A673 (cell line): ENCODE measurements around the gene HEXA. TPM values are rescaled to one million over a fixed set of nuclear protein-coding genes. Genes with fewer than 3 reads are reported as not detected.

Source experiments
- BruUV-seq: library from RNA; stranded (reverse); fragments of 400-500 nt; replicated peaks from 2 replicates; lab custom pipeline; 2021; lab: Mats Ljungman, UMichigan
- CTCF ChIA-PET: fragments of 300-600 bp; sonication (Branson Sonifier 250); formaldehyde crosslinking; loops from one replicate; lab custom pipeline; 2022; ENCODE audit warnings: antibody characterized with exemption; lab: Charles Lee
- POLR2A ChIA-PET: fragments of 300-600 bp; sonication (Branson Sonifier 250); formaldehyde crosslinking; loops from one replicate; lab custom pipeline; 2022; ENCODE audit warnings: antibody characterized with exemption; ENCODE audit not compliant: low non-redundant PET; lab: Charles Lee
- DNase-seq: peaks from one replicate; pipeline ENCODE4 v3.0.0-alpha.2; 2015; ENCODE audit warnings: low spot score
- H3K27ac ChIP-seq: fragments of 200-600 bp; sonication (generic); 2 replicates; pipeline ENCODE4 v1.5.1; 2016; ENCODE audit warnings: mixed run types, low read depth, mild to moderate bottlenecking, mixed read lengths, antibody characterized with exemption, low read length; ENCODE audit not compliant: poor library complexity, severe bottlenecking
- H3K27me3 ChIP-seq: fragments of 200-600 bp; sonication (generic); replicated peaks from 2 replicates; pipeline ENCODE4 v1.6.1; 2017; ENCODE audit warnings: mixed run types, low read depth, mild to moderate bottlenecking, mixed read lengths, antibody characterized with exemption, low read length; ENCODE audit not compliant: insufficient read depth, poor library complexity
- H3K36me3 ChIP-seq: fragments of 200-600 bp; sonication (generic); 2 replicates; pipeline ENCODE4 v1.6.1; 2016; ENCODE audit warnings: mixed run types, mild to moderate bottlenecking, mixed read lengths, antibody characterized with exemption, low read length; ENCODE audit not compliant: insufficient read depth, poor library complexity, severe bottlenecking
- H3K4me1 ChIP-seq: fragments of 200-600 bp; sonication (generic); 2 replicates; pipeline ENCODE4 v1.6.1; 2017; ENCODE audit warnings: mixed run types, mild to moderate bottlenecking, mixed read lengths, antibody characterized with exemption, low read length; ENCODE audit not compliant: insufficient read depth, poor library complexity, severe bottlenecking
- H3K4me3 ChIP-seq: fragments of 200-600 bp; sonication (generic); 2 replicates; pipeline ENCODE4 v1.5.1; 2016; ENCODE audit warnings: low read depth, mixed run types, mild to moderate bottlenecking, mixed read lengths, low read length; ENCODE audit not compliant: poor library complexity, severe bottlenecking
- H3K9me3 ChIP-seq: fragments of 200-600 bp; sonication (generic); 2 replicates; pipeline ENCODE4 v1.6.1; 2016; ENCODE audit warnings: mixed run types, low read depth, mild to moderate bottlenecking, mixed read lengths, antibody characterized with exemption, low read length; ENCODE audit not compliant: poor library complexity, severe bottlenecking
- CTCF ChIP-seq: fragments of 300-800, 200-600 bp; sonication (generic); conservative IDR thresholded peaks from 2 replicates; pipeline ENCODE4 v1.5.1; 2017; ENCODE audit warnings: low read depth, mild to moderate bottlenecking, antibody characterized with exemption, low read length, moderate library complexity, mixed read lengths
- EZH2 ChIP-seq: fragments of 200-600 bp; sonication (generic); IDR thresholded peaks from 2 replicates; pipeline ENCODE4 v1.6.1; 2017; ENCODE audit warnings: borderline replicate concordance, low read depth, mild to moderate bottlenecking, mixed read lengths, antibody characterized with exemption, low read length; ENCODE audit not compliant: poor library complexity, severe bottlenecking
- intact Hi-C: fragments of 100-400 bp; cut with micrococcal nuclease; formaldehyde crosslinking; loops from one replicate; pipeline ENCODE4 v1.10.0; 2022; ENCODE audit not compliant: unreplicated experiment
- total RNA-seq: library from RNA; stranded (reverse); gene quantifications from 2 replicates; pipeline ENCODE4 v1.2.3, GENCODE V29; 2021

Gene HEXA
- total RNA-seq, 1 experiment from 2014 or later: 64.8 TPM

GRCh38 chr15:72304596-72304995, 71.2 kb downstream of the HEXA start:
- Histone ChIP-seq H3K4me1 (no peaks in the 10 kb centered on the region), H3K27me3 (peaks cover 21% of the 10 kb centered on the region), H3K9me3 (no peaks in the 10 kb centered on the region), H3K27ac (no peak overlapping the region), H3K4me3 (no peak overlapping the region), H3K36me3 (no peaks in the 10 kb centered on the region)
- CTCF ChIA-PET: no interaction called here
- intact Hi-C loops: no loop called here
- no peak for TF ChIP-seq CTCF
- TF ChIP-seq EZH2: no peak
- POLR2A ChIA-PET: interaction anchor here (0.5 kb wide), 1 partner anchor 317 kb away, joined by 3 read pairs; no protein-coding TSS in a partner anchor
- BruUV-seq: no TSS peak
- DNase-seq: no peak

GRCh38 chr15:72302955-72303354, 72.9 kb downstream of the HEXA start:
- POLR2A ChIA-PET: no interaction called here
- BruUV-seq: no TSS peak
- DNase-seq: no peak
- no peak overlapping the region for H3K27ac ChIP-seq
- TF ChIP-seq EZH2 (no peak), CTCF (no peak)
- H3K9me3 ChIP-seq: no peaks in the 10 kb centered on the region
- H3K4me3 ChIP-seq: no peak overlapping the region
- no peaks in the 10 kb centered on the region for H3K36me3 ChIP-seq
- no peaks in the 10 kb centered on the region for H3K4me1 ChIP-seq
- CTCF ChIA-PET: no interaction called here
- peaks cover 14% of the 10 kb centered on the region for H3K27me3 ChIP-seq
- intact Hi-C loops: no loop called here

Other genes starting within 250 kb of the HEXA start
- 0.20 and 0.43 TPM in 2 replicates for gene GRAMD2A, start 178.2 kb downstream of the HEXA start, total RNA-seq
- 1,606 and 1,955 TPM in 2 replicates for gene PKM, start 144.8 kb downstream of the HEXA start, total RNA-seq
- 68.0 and 71.4 TPM in 2 replicates for gene PARP6, start 103.5 kb downstream of the HEXA start, total RNA-seq
- gene CELF6, start 55.9 kb downstream of the HEXA start, total RNA-seq: not detected in 2 replicates
- not detected in 2 replicates for gene TMEM202, start 22.3 kb upstream of the HEXA start, total RNA-seq
- 181 and 187 TPM in 2 replicates for gene ARIH1, start 98.3 kb upstream of the HEXA start, total RNA-seq